GM19099 (cell line): ENCODE measurements around the gene MIS18BP1.

Source experiments
- POLR2A ChIP-seq: IDR thresholded peaks from 3 replicates; pipeline ENCODE4 v1.6.1; 2011; ENCODE audit warnings: low read depth; ENCODE audit not compliant: insufficient read length; ENCODE audit errors: extremely low read depth

MIS18BP1 gene

DNA sequence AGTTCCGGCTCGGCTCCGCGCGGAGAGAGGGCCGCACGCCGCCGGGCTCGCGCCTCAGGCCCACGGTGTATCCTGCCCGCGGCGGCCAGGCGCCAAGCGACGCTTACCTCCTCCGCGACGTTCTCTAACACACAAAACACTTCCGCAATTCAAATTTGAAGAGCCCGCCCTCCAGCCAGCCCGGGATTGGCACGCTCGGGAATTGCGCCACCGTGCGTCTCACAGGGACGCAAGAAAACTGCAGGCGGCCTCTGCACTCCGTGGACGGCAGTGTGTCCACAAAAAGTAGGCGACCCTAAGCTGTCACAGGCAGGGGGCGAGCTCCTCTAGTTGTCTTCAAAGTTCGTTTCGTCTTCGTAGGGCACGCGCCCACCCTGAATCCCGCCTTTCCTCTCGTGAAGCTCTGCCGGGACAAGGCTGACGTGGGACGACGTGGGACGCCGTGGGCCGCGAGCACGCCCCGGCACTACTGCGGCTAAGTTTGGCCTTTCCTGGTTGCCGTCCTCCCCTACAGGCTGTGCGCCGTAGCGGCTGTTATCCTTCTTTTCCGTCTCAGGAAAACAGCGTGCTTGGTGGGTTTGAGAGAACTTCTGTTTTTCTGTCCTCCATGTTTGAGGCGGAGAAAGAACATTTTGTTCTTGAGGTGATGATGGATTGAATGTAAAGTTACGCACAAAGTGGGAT is at the start of gene MIS18BP1:
Gene MIS18BP1, minus strand, starts transcription at position 133 of the 684 bp plus-strand sequence. CDS start 5,916 bp downstream, outside the sequence.
- peak; percentile 86 for TF ChIP-seq POLR2A

DNA sequence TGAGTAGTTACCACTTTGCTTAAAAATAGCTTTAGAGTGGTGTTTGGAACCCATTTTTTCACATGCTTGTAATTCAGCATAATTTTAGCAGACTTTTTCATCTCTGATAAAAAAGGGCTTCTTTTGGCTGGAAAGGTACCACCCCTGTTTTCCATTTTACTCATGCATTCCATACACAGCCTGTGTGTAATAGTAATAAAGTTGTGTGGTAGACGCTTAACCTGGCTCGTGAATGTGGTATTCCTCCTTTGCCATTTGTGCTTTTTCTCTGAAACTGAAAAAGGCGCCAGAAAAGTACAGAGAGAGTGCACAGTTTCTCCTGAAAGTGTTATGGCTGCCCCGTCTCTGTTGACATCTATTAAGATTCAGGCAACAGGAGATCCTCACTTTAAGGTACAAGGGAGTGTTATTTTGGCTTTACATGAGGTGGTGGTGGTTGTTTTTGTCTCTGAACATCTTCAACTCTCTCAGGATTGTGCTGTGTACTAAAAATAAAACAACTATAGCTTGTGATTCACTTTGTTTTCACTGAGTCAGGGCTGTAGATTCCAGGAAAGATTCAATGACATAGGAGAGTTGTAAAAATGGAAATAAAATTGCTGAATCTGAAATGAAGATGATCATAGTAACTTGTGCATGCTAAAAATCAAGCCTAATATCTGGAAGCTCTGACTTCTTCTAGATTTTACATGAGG is 45.6 kb upstream of the MIS18BP1 start:
- no peak for TF ChIP-seq POLR2A

DNA sequence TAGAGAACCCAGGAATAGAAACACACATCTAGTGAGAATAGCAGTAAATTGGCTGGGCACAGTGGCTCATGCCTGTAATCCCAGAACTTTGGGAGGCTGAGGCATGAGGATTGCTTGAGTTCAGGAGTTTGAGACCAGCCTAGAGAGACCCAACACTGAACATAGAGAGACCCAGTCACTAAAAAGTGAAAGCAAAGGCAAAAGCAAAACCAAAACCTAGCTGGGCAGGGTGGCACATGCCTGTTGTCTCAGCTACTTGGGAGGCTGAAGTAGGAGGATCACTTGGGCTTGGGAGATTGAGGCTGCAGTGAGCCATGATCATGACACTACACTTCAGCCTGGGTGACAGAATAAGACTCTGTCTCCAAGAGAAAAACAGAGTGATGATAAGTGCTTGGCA is 37.5 kb upstream of the MIS18BP1 start:
- no peak for TF ChIP-seq POLR2A

DNA sequence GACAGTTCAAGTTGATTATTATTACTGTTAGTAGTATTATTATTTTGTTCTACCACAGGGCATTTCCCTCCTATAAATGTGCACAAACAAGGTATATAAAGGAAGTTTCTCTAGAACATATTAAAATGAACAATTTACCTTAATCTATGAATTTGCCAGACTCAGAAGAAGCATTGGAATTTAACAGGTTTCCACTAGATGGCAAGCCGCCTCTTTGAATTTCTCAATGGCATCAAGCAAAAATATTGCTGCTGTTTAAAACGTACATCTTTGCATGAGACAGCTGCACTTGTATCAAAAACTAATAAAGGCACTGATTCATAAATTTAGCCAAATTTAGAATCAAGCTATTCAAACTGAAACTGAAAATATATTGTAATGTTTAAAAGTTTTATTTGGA is 34.6 kb upstream of the MIS18BP1 start:
- TF ChIP-seq POLR2A, result no peak

DNA sequence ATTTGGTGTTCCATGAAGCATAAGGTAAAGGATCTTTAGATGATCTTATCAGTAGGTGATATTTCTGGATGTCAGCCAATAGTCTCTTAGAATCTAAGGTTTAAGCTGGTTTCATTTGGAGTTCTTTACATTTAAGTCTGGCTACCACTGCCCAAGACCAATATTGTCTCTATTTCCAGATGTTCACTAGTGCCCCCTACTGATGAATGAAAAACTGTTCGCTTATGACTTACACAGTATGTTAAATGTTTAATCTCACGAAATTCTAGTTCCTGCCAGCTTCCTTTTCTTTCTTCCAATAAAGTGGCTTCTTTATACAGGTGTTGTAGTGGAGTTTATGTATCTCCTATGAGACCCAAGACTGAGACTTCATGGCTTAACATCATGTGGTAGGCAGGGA is 31.8 kb upstream of the MIS18BP1 start:
- no peak for TF ChIP-seq POLR2A

DNA sequence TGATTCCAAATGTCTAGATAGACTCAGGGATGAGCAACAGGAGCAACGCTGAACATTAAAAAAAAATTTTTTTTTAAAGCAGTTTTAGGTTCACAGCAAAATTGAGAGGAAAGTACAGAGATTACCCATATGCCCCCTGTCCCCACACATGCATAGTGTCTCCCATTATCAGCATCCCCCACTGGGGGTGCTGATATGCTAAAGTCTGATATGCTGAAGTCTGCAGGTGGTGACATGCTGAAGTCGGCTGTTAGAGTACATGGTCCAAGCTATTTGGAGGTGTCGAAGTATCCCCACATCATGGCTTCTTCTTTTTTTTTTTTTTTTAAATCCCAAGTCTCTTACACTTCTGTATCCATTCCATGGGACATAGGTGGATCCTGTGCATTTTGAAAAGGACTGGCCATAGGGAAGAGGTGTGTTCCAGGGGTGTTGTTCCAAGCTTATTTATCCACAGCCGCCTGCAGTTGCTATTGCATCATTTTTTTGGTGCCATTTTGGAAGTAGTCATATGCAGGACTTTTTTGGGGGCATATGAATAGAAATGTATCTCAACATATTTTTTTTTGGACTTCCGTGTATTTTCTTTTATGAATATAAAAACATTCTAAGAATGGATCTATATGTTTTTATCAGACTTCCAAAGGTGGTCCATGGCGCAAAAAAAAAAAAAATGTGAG is 19.0 kb upstream of the MIS18BP1 start:
- no peak for TF ChIP-seq POLR2A

DNA sequence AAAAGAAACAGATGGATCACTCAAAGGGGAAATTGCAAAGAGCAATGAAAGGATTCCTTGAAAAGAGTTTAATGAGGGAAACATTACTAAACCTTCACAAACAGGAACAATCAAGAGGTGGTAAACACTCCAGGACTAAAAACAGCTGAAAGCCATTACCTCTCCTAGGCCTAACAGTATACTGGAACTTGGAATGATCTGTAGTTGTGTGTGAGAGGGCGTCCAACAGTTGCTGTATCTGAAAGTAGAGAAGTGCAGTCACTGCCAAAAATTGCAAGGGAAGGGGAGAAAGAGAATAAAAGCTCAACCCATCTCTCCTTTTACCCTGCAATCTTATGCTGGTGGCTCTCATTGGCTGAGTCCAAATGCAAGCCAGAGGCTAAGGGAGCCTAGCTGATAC is 17.0 kb upstream of the MIS18BP1 start:
- TF ChIP-seq POLR2A, result no peak

DNA sequence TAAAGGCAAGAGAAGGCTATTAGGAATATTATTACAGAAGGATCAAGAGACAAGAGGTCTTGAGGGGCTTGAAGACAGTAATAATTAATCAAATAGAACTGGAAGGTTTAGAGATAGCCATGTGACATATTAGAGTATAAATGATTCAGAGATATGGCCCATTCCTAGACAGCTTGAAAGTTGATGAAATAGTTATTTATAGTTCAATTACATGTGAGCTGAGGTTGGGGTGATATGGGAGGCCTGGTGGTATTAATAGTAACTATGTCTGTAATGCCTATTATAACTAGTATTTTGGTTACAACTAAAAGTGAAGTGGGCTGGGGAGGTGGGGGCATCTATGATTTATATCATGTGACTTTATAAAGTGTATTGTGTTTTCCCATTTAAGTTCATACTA is 14.1 kb upstream of the MIS18BP1 start:
- no peak for TF ChIP-seq POLR2A

DNA sequence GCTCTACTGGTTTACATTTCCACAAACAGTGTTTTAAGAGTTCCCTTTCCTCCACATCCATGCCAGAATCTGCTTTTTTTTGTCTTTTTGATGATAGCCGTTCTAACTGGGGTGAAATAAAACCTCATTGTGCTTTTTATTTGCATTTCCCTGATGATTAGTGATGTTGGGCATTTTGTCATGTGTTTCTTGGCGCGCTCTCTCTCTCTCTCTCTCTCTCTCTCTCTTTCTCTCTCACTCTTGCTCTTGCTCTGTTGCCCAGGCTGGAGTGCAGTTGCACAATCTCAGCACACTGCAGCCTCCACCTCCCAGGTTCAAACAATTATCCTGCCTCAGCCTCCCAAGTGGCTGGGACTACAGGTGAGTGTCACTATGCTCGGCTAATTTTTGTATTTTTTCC is 9.6 kb upstream of the MIS18BP1 start:
- TF ChIP-seq POLR2A, result no peak

DNA sequence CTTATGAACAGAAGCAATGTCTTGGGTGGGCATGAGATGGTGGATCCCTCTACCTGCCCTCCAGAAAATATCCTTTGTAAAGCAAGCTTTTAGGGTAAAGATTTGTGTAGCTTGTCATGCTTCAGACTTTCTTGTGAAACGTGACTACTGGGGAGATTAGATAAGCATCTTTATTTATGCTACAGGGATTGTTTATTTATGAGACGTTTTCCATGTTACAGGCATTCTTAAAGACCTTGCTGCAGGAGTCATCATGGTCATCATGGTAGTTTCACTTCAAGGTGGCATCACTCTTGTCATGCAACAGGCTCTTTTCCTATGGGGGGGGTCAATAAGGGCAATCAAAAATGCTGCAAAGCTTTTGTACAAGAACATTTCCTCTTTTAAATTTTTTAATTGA is 8.2 kb upstream of the MIS18BP1 start:
- TF ChIP-seq POLR2A, result no peak

DNA sequence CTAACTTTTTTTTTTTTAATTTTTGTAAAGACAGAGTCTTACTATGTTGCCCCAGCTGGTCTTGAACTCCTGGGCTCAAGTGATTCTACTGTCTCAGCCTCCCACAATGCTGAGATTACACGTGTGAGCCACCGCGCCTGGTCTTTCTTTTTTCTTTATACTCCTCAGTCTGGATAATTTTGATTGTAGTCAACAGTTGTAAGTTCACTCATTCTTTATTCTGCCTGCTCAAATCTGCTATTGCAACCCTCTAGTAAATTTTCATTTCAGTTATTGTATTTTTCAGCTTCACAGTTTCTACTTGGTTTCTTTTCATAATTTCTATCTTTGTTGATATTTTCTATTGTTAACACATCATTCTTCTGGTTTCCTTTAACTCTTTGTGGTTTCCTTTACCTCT is 5.8 kb upstream of the MIS18BP1 start:
- TF ChIP-seq POLR2A, result no peak

DNA sequence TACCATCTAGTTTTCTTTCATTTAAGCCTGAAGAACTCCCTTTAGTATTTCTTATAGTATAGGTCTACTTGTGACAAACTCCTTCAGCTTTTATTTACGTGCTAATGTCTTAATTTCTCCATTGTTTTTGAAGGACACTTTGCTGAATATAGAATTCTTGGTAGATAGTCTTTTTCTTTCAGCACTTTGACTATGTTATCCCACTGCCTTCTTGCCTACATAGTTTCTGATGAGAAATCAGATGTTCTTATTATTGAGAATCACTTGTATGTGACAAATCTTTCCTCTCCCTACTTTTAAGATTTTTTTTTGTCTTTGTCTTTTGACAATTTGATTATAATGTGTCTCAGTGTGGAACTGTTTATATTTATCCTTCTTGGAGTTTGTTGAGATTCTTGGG is 5.1 kb upstream of the MIS18BP1 start:
- no peak for TF ChIP-seq POLR2A

DNA sequence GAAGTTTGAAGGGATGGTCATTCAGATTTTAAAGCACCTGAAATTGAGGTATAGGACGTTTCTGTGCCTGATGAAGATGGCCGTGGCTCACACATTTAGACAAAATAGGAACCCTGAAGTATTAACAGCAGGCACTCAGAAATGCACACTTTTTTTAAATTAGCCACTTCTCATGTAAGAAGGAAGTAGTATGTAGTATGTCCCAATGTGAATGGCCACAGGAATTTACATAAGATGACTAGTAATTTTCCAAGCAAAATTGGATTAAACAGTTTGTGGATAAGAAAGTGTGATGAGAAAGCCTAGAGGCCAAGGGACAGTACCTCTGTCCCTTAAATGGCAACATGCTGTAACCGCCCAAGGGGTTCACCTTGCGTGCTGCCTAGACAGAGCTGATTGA is 1.8 kb upstream of the MIS18BP1 start:
- no peak for TF ChIP-seq POLR2A

DNA sequence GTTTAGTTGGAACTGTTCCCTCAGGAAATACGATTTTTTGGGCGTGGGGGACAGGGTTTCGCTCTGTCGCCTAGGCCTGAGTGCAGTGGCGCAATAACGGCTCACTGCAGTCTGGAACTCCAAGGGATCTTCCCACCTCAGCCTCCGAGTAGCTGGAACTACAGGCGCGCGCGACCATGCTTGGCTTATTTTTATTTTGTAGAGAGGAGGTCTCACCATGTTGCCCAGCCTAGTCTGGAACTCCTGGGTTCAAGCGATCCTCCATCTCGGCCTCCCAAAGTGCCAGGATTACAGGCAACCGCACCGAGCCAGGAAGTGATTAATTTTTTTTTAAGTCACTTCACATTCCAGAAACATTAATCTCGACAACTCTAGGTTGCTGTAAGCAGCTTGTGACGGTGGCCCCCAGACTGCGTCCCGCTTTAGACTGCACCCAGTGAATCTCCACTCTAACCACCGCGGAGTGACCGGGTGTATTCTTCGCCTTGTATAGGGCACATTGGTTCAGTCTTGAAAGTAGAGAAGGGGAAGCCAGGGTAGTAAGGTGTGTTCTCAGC is 830 bp upstream of the MIS18BP1 start:
- TF ChIP-seq POLR2A, result no peak

DNA sequence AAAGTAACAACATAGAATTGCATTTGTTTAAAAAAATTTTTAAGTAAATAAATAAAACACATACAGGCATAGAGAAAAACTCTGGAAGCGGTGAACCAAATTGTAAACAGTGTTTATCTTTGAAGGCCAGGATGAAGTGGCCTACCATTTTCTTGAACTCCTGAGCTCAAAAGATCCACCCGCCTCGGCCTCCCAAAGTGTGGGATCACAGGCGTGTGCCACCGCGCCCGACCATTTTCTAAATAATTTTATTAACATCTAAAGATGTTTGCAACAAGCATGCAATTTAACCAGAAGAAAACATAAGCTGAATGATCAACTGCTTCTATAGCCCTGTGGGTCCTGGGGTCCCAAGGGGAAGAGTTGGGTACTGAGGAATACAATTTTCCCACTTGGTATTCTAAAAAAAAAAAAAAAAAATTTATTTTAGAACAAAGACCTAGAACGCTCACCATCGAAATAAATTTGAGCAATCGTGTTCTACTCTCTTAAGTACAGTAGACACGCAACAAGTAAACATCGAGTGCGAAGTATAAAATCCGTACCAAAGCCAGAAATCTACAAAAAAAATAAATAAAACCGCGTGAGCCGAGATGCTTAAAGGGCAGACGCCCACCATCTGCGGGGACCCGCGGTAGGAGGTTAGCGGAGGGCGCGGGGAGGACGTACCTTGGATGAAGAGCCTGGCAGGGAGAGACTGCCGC is 484 bp downstream of the MIS18BP1 start:
- no peak for TF ChIP-seq POLR2A
